Stomach (tissue), 9 donors: ENCODE data around the gene ANP32B. TPM values are rescaled to one million over a fixed set of nuclear protein-coding genes. Genes with fewer than 3 reads are reported as not detected.

Source experiments
- DNase-seq, 2 donors: peaks; one replicate each; pipeline versions ENCODE4 v3.0.0 to v3.0.0-alpha.2; 2013 to 2019
- H3K27ac ChIP-seq, 5 donors: fragments of 200-600 bp in 4 of 5; sonication (generic) in 4 of 5; one replicate each; pipeline ENCODE4 v1.5.1; 2013 to 2019; ENCODE audit warnings: mild to moderate bottlenecking in 1 of 5, moderate library complexity in 1 of 5
- H3K27me3 ChIP-seq, 3 donors: fragments of 200-600 bp; sonication (generic); one replicate each; pipeline ENCODE4 v1.5.1; 2017 to 2019; ENCODE audit warnings: mixed run types in 1 of 3
- H3K36me3 ChIP-seq, 4 donors: fragments of 200-600 bp; sonication (generic); 1 replicate in 3 of 4; 2 replicates in 1 of 4; pipeline ENCODE4 v1.5.1; 2016 to 2019
- H3K4me1 ChIP-seq, 4 donors: fragments of 200-600 bp; sonication (generic); one replicate each; pipeline ENCODE4 v1.5.1; 2016 to 2019
- H3K4me3 ChIP-seq, 4 donors: fragments of 200-600 bp; sonication (generic) in 3 of 4; one replicate each; pipeline ENCODE4 v1.5.1; 2016 to 2019; ENCODE audit warnings: mild to moderate bottlenecking in 1 of 4
- H3K9me3 ChIP-seq, 4 donors: fragments of 200-600 bp; sonication (generic); one replicate each; pipeline ENCODE4 v1.5.1; 2016 to 2019
- CTCF ChIP-seq, 7 experiments: fragments of 450-650 bp in 4 of 7; fragments of 200-600 bp in 3 of 7; sonication (generic) in 3 of 7; IDR thresholded peaks; one replicate each; pipeline ENCODE4 v1.5.1; 2016 to 2019; ENCODE audit warnings: antibody characterized with exemption in 7 of 7, control low read depth in 2 of 7, mild to moderate bottlenecking in 1 of 7
- EP300 ChIP-seq: sonication (generic); formaldehyde crosslinking; IDR thresholded peaks from one replicate; pipeline ENCODE4 v1.6.1; 2017; ENCODE audit warnings: antibody characterized with exemption
- POLR2A ChIP-seq, 4 donors: fragments of 450-650 bp; IDR thresholded peaks; one replicate each; pipeline ENCODE4 v1.6.1; 2016; ENCODE audit warnings: antibody characterized with exemption in 4 of 4, control low read depth in 2 of 4, mild to moderate bottlenecking in 1 of 4, moderate library complexity in 1 of 4
- POLR2AphosphoS5 ChIP-seq, 3 donors: sonication (generic); formaldehyde crosslinking; IDR thresholded peaks; one replicate each; pipeline ENCODE4 v1.6.1; 2016; ENCODE audit warnings: antibody characterized with exemption in 3 of 3
- WGBS, 5 donors: extraction: QIAGEN DNeasy Blood & Tissue Kit in 3 of 5; methylation state at CpG; one replicate each; pipeline versions ENCODE4 v1.1.5 to v1.1.7; 2013 to 2018; 5-methylcytosine and 5-hydroxymethylcytosine counted together
- intact Hi-C: fragments of 100-400 bp; cut with DNase I; formaldehyde crosslinking; loops from one replicate; pipeline ENCODE4 v1.15.1; 2023; ENCODE audit warnings: low total_unique reads
- polyA plus RNA-seq, 3 donors: library from polyadenylated mRNA; stranded (reverse); fragments of 200-250 nt; gene quantifications; one replicate each; pipeline ENCODE4 v1.2.3, GENCODE V29; 2013
- total RNA-seq, 5 donors: library from RNA; depleted of rRNA; stranded (reverse); fragments of >200 nt; gene quantifications; one replicate each; pipeline versions ENCODE4 v1.1.0 to v1.2.3, GENCODE V29; 2014 to 2016
- donor health status: healthy with polysubstance abuse.
- donor health status: Bipolar disorder and iron deficiency.
- donor health status: healthy.

ANP32B gene
- total and polyA plus RNA-seq, 8 donors: 8.2 to 267 (median 100) TPM

DNA sequence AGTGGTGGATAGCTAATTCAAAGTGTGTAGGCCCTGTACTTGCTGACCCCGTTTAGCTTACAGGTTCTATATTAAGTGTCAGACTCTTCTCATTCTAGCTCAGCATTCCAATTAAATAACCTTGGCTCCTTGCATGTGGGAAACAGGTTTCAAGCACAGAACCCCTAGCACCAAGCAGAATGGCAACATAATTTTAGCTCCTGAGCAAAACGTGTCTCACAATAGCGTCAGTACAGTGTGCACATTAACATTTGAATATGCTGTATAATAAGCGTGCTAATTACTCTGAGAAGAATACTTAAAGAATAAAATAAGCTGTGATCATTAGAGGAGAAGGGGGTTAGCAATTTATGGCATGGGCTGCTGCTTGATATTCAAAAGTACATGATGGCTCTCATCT, 21.0 kb upstream of the ANP32B start:
- H3K27ac ChIP-seq: no peak overlapping the region
- H3K27me3 ChIP-seq: peaks cover 0 to 10% (median 0%) of the 10 kb centered on the region in 3 donors
- no peaks in the 10 kb centered on the region for H3K9me3 ChIP-seq
- WGBS, 5 donors: 74 to 82% (median 75%) methylated on average over 4 of the region's 4 CpGs
- no peak for TF ChIP-seq EP300
- TF ChIP-seq POLR2A (IDR thresholded peaks at IDR 0.05): no peak
- no peak for TF ChIP-seq CTCF (IDR thresholded peaks at IDR 0.05)
- TF ChIP-seq POLR2AphosphoS5 (IDR thresholded peaks at IDR 0.05): no peak
- intact Hi-C loops: no loop called here
- H3K4me1 ChIP-seq: no peaks in the 10 kb centered on the region
- H3K4me3 ChIP-seq: no peak overlapping the region
- no peak for DNase-seq
- H3K36me3 ChIP-seq: no peaks in the 10 kb centered on the region

DNA sequence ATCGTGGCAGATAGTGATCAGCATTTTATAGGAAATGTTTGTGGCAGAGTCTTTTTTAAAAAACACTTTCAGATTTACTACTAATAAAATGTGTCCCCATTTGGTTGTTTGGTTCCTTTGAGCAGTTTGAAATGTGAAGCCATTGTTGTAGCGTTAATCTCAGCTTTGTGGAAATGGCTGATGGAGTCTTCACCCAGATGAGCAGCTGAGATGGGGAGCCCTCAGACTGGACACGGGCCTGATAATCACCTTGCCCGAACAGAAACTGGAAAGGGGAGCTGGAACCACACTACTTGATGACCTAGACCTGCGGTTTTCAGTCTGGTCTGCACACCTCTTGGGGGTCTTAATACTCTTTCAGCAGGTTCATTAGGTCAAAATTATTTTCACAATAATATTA, 20.6 kb upstream of the ANP32B start:
- intact Hi-C loops: no loop called here
- H3K36me3 ChIP-seq: no peaks in the 10 kb centered on the region
- no peak for TF ChIP-seq EP300
- no peak for TF ChIP-seq CTCF (IDR thresholded peaks at IDR 0.05)
- no peak for TF ChIP-seq POLR2A (IDR thresholded peaks at IDR 0.05)
- TF ChIP-seq POLR2AphosphoS5 (IDR thresholded peaks at IDR 0.05): no peak
- 82 to 91% (median 89%) methylated on average over 5 of the region's 5 CpGs for WGBS, 5 donors
- H3K4me1 ChIP-seq: no peaks in the 10 kb centered on the region
- H3K27me3 ChIP-seq: peaks cover 0 to 14% (median 0%) of the 10 kb centered on the region in 3 donors
- no peak for DNase-seq
- no peak overlapping the region for H3K27ac ChIP-seq
- H3K9me3 ChIP-seq: no peaks in the 10 kb centered on the region
- H3K4me3 ChIP-seq: no peak overlapping the region

DNA sequence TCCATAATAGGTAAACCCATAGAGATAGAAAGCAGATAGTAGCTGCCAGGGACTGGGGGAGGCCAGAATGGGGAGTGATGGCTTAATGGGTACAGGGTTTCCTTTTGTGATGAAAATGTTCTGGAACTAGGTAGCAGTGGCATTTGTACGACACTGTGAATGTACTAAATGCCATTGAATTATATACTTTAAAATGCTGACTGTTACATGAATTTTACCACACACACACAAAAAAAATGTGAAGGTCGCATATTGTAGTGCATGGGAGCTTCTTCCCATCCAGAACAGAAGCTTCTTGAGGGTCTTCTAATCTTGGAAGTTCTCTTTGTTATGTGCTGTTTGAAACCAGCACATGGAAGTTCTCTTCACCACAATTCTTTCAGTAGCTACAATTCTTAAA, 19.9 kb upstream of the ANP32B start:
- H3K27me3 ChIP-seq: peaks cover 0 to 16% (median 0%) of the 10 kb centered on the region in 3 donors
- TF ChIP-seq EP300 (no peak), CTCF (IDR thresholded peaks at IDR 0.05) (no peak), POLR2AphosphoS5 (IDR thresholded peaks at IDR 0.05) (no peak), POLR2A (IDR thresholded peaks at IDR 0.05) (no peak)
- H3K27ac ChIP-seq: no peak overlapping the region
- intact Hi-C loops: no loop called here
- DNase-seq: no peak
- no peaks in the 10 kb centered on the region for H3K36me3 ChIP-seq
- no peaks in the 10 kb centered on the region for H3K9me3 ChIP-seq
- no peak overlapping the region for H3K4me3 ChIP-seq
- 76 to 87% (median 78%) methylated on average over 2 of the region's 2 CpGs for WGBS, 5 donors
- no peaks in the 10 kb centered on the region for H3K4me1 ChIP-seq

- no peaks in the 10 kb centered on the region for H3K4me1 ChIP-seq
- intact Hi-C loops: no loop called here
- H3K4me3 ChIP-seq: no peak overlapping the region
- H3K9me3 ChIP-seq: no peaks in the 10 kb centered on the region
- no peaks in the 10 kb centered on the region for H3K36me3 ChIP-seq
- no peak for DNase-seq
- no peak overlapping the region for H3K27ac ChIP-seq
- TF ChIP-seq CTCF (IDR thresholded peaks at IDR 0.05) (no peak), EP300 (no peak), POLR2A (IDR thresholded peaks at IDR 0.05) (no peak), POLR2AphosphoS5 (IDR thresholded peaks at IDR 0.05) (no peak)
- peaks cover 0 to 16% (median 0%) of the 10 kb centered on the region in 3 donors for H3K27me3 ChIP-seq
These were observed 18.2 kb upstream of the ANP32B start for GRCh38 chr9:97964901-97965300.
